HG03095 (cell line): ENCODE data around the gene MTHFSD.

Experiments
- ATAC-seq: cut with Tn5 transposase; IDR thresholded peaks from one replicate; pipeline ENCODE4 v1.9.1; 2021; ENCODE audit warnings: moderate library complexity; ENCODE audit not compliant: unreplicated experiment

Gene MTHFSD

DNA sequence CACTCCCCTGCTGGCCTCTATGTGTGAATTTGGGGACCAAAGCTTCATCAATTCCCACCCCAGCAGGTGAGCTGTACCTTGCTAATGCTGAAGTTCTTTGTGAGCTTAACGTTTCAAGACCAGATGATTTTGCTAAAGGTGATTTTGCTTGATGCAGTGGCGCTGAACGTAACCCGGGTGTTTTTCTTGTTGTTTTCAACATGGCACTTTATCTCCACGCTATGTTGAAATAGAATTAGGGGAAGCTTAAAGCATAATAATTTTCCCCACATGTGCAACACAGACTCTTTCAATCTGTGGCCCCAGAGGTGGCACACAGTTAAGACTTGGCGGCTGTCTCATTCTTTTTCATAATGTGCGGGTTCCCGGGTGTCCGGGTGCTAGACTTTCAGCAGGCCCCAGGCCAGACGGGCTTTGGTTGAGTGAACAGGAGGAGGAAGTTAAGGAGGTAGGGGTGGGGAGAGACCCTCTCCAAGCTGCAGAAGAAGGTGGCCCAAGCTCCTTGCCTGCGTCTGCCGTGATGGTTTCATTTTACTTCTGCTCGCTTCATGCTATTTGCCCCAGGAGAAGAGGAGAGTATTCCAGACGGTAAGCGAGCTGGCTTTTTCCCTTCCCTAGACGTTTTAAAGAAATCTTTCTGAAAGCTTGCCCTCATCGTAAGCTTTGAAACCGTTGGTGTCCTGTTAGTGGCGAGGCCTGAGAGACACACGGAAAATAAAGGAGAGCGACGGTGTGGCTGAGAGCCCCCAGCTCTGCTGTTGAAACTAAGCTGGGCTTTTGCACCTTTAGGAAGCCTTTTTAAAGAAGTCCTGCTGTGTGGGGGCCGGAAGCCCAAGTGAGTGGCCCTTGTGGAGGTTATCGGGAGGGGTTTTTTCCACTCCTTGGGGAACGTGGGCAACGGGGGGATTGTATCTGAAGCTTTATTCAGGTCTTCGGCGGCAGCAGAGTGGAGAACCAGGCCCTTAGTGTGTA lies 15.8 kb upstream of the MTHFSD start:
- ATAC-seq: no peak

DNA sequence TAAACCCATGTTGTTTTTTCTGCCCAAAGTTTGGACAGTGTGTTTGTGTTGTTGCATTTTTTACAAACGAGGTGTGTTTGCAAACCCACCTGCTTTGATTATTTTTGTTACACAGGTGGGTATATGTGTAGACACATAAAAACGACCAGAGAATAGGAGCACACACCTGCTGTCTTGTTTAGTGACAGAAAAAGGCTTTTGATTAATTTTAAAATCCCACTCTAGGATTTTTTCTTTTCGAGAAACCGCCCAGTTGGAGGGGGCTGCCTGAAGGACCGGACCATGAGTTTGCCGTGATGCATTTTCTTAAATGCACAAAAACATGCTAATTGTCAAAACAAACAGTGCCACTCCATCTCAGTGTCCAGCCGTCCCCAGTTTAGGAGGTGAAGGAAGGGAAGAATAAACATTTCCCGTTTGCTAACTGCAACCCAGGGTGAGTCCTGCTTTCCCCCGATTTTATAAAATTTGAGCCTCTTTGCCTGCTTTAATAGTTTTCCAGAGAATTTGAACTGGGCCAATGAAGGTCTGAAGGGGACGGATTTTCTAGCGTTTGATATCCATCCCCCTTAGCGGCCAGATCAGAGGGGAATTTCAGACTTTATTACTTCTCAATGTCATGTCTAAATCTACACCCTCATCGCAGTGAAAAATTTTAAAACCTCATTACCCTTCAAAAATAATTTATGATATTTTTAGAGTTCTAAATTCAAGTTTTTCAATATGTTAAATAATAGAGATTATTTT lies 14.8 kb upstream of the MTHFSD start:
- no peak for ATAC-seq

DNA sequence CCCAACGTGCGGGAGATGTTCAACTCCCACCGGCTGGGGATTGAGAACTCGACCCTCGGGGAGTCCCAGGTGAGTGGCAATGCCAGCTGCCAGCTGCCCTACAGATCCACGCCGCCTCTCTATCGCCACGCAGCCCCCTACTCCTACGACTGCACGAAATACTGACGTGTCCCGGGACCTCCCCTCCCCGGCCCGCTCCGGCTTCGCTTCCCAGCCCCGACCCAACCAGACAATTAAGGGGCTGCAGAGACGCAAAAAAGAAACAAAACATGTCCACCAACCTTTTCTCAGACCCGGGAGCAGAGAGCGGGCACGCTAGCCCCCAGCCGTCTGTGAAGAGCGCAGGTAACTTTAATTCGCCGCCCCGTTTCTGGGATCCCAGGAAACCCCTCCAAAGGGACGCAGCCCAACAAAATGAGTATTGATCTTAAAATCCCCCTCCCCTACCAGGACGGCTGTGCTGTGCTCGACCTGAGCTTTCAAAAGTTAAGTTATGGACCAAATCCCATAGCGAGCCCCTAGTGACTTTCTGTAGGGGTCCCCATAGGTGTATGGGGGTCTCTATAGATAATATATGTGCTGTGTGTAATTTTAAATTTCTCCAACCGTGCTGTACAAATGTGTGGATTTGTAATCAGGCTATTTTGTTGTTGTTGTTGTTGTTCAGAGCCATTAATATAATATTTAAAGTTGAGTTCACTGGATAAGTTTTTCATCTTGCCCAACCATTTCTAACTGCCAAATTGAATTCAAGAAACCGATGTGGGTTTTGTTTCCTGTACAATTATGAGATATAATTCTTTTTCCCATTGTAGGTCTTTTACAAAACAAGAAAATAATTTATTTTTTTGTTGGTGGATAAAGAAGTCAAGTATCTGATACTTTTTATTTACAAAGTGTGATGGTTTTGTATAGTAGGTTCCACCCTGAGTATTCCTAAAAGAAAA lies 13.9 kb upstream of the MTHFSD start:
- no peak for ATAC-seq

DNA sequence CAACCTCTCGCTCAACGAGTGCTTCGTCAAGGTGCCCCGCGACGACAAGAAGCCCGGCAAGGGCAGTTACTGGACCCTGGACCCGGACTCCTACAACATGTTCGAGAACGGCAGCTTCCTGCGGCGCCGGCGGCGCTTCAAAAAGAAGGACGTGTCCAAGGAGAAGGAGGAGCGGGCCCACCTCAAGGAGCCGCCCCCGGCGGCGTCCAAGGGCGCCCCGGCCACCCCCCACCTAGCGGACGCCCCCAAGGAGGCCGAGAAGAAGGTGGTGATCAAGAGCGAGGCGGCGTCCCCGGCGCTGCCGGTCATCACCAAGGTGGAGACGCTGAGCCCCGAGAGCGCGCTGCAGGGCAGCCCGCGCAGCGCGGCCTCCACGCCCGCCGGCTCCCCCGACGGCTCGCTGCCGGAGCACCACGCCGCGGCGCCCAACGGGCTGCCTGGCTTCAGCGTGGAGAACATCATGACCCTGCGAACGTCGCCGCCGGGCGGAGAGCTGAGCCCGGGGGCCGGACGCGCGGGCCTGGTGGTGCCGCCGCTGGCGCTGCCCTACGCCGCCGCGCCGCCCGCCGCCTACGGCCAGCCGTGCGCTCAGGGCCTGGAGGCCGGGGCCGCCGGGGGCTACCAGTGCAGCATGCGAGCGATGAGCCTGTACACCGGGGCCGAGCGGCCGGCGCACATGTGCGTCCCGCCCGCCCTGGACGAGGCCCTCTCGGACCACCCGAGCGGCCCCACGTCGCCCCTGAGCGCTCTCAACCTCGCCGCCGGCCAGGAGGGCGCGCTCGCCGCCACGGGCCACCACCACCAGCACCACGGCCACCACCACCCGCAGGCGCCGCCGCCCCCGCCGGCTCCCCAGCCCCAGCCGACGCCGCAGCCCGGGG lies 12.9 kb upstream of the MTHFSD start:
- no peak for ATAC-seq

DNA sequence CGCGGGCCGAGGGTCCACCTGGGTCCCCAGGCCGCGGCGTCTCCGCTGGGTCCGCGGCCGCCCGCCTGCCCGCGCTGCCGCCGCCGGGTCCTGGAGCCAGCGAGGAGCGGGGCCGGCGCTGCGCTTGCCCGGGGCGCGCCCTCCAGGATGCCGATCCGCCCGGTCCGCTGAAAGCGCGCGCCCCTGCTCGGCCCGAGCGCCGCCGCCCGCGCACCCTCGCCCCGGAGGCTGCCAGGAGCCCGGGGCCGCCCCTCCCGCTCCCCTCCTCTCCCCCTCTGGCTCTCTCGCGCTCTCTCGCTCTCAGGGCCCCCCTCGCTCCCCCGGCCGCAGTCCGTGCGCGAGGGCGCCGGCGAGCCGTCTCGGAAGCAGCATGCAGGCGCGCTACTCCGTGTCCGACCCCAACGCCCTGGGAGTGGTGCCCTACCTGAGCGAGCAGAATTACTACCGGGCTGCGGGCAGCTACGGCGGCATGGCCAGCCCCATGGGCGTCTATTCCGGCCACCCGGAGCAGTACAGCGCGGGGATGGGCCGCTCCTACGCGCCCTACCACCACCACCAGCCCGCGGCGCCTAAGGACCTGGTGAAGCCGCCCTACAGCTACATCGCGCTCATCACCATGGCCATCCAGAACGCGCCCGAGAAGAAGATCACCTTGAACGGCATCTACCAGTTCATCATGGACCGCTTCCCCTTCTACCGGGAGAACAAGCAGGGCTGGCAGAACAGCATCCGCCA lies 12.1 kb upstream of the MTHFSD start:
- ATAC-seq: no peak

DNA sequence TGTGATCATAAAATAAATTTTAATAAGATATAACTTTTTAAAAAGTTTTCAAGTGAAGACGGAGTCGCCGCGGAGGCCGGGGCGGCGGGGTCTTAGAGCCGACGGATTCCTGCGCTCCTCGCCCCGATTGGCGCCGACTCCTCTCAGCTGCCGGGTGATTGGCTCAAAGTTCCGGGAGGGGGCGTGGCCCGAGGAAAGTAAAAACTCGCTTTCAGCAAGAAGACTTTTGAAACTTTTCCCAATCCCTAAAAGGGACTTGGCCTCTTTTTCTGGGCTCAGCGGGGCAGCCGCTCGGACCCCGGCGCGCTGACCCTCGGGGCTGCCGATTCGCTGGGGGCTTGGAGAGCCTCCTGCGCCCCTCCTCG lies 11.5 kb upstream of the MTHFSD start, which contains the start of gene FOXC2:
Gene FOXC2, plus strand, starts transcription at position 229 of the 365 bp plus-strand sequence. CDS start 507 bp downstream, outside the sequence.
- no peak for ATAC-seq

DNA sequence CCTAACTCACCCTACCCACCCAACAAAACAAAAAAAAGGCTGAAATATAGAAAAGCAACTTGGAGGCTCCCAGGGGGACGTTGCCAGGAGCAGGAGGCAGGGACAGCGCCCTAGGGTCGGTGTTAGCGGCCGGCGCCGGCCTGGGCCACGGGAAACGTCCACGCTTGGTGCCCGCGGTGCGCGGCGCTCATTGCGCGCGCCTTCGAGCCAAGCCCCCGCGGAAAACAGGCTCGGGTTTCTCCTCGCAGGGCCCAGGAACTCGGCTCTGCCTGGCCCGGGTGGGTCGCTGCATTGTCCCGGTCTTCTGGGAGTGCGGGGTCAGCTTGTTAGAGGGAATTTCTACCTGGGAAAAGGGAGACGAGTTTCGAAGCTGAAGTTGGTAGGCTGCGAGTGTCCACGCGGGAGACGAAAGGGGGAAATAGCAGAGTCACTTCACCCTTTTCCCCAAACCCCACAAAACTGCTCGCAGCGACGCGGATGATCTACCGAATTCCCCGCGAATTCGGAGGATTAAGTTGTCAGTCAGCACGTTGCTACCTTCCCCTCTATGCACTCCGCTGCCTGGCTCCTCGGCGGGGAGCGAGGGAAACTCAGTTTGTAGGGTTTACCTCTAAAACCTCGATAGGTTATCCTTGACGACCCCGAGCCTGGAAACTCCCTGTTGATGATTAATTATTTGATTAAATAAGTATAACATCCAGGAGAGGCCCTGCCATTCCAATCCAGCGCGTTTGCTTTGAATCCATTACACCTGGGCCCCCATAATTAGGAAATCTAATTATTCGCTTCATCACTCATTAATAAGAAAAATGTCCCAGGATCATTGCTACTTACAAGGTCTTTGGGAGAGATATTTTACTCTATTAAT lies 10.8 kb upstream of the MTHFSD start:
- no peak for ATAC-seq

DNA sequence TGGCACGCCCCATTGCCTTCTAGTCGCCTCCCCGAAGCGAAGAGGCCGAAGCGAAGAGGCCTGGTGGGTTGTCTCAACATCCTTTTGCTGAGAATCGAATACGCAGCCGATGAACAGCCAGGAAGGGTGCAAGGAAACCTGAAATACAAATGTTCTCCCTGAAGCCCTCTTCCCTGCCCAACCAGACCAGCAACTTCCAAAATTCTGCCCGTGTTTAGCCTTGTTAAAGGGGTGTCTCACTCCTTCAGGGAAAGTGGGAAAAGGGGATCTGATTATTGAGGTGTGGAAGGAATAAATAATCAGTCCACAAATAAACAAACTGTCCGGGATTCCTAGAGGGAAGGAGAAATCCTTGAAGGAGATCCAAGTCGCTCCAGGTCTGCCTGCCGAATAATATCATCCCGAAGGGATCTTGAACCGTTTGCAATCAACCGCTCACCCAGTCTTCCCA lies 10.2 kb upstream of the MTHFSD start:
- no peak for ATAC-seq

DNA sequence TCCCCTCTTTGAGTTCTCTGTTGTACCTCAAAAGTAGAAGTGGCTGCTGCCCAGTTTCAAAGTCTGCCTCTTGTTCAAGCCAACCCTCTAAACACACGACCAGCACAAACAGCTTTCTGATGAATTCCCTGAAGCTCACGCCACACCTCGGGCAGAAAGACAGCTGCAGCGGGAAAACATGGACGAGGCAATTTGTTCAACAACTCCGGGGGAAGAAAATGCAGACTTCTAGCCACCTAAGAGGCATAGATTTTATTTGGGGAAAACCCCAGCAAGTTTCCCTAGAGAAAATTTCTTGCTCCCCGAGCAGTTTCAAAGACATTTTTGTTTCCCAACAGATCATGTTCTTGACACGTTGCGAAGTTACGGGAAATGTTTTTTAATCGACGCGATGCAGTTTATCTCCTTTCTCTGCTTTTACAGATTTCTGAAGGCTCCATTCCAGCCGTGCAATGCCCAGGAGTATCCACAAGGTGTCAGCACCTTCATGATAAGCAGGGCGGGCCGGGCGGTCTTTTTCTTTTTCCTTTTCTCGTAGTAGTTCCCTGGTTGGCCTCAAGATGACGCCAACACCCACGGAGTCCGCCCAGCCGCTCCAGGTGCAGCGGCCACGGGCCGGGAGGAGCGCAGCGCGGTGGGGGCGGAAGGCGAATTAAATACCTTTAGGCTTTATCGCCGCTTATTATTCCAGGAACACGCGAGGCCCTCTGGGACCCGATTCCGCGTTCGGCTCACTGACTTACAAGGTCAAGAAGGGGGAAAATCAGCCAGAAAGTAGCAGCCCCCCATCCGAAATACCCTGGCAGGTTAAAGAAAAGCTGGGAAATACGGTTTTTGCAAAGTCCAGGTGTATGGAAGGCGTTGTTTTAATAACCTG lies 8.7 kb upstream of the MTHFSD start:
- peak; percentile 70 for ATAC-seq

DNA sequence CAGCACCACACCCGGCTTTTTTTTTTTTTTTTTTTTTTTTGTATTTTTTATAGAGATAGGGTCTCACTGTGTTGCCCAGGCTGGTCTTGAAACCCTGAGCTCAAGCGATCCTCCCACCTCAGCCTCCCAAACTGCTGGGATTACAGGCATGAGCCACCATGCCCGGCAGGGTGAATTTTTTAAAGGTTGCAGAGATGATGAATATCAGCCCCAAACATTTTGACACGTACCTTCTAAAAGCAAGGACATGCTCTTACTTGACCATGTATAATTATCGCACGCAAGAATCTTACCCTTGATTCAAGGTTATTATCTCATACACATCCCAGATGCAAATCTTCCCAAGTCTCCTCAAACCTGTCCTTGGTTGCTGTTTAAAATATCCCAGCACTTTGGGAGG lies 7.3 kb upstream of the MTHFSD start:
- ATAC-seq: no peak

DNA sequence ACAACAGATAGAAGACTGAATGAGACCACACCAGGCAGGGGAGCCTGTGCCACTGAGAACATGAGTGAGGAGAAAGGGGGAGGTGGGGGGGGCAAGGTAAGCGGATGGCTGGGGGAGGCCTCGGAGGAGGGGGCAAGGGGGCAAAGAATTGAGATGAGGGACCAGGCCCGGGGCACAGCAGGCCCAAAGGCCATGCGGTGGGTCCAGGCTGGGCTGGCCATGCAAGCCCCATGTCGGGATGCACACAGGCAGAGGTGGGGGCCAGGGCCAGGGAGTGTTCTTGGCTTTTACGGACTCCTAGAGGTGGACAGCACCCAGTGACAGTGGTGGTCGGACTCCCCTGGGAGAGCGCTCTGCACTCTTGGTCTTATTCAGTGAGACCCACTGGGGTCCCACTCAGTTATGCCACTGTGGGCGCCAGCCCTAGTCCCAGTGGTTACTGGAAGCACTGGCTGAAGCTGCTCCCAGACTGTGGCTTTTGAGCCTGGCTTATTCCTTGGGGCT lies 4.8 kb upstream of the MTHFSD start:
- ATAC-seq: no peak

DNA sequence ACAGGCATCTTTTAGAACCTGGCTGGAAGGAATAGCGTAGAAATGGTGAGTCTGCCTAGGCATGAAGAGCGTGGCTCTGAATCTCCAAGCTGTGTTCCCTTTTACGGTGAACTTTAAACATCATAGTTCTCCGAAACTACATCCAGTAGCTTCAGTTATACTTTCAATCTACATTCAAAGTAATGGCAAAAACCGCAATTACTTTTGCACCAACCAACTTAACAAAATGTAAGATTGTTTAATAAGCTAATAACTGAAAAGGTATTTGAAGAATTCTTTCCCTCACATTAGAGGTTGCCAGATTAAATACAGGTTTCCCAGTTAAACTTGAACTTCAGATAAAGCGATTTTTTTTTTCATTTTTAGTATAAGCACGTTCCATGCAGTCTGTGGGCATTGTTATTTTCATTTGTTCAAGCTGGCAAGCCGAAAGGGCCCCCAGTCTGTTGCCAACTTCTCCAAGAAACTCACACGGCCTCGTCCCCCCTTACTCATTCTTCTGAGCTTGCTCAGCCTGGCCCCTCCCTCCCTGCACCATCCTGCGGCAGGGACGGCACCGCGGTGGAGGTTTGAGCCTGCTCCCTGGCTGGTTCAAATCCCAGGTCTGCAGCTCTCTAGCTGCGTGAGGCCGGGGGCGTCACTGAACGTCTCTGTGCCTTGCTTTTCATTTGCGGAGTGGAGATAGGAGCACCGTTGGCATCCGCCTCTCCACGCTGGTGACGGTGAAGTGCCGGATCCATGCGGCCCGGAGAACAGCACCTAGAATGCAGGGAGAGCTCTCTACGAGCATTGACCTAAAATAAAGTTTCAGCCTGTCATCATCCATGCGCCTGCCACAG lies 3.5 kb upstream of the MTHFSD start:
- no peak for ATAC-seq

DNA sequence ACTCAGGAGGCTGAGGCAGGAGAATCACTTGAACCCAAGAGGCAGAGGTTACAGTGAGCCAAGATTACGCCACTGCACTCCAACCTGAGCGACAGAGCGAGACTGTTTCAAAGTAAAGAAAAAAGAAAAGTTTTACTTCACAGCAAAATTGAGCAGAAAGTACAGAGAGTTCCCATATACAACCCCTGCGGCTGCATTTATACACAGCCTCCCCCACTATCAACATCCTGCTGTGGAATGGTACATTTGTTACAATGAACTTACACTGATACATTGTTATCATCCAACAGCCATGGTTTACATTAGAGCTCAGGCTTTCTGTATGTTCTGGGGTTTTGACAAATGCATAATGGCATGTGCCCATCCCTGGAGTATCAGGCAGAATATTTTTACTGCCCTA lies 2.6 kb upstream of the MTHFSD start:
- ATAC-seq: no peak

DNA sequence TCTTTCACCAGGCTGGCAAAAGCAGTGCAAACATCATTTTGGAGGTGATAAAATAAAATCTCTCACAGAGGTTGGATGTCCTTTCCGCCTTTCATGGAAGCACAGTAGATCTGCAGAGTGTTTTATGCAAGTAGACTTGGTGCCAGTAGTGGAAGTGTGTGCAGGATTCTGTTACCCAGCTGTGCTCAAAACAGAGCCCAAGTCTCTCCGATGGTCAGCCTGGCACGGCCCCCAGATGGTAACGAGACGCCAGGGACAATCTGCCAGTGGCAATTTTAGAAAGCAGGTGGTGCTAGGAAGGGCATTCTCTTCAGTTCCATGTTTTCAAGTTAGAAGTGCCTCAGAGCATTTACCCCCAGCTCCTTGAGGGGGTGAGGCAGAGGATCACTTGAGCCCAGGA lies 1.5 kb upstream of the MTHFSD start:
- ATAC-seq: no peak

DNA sequence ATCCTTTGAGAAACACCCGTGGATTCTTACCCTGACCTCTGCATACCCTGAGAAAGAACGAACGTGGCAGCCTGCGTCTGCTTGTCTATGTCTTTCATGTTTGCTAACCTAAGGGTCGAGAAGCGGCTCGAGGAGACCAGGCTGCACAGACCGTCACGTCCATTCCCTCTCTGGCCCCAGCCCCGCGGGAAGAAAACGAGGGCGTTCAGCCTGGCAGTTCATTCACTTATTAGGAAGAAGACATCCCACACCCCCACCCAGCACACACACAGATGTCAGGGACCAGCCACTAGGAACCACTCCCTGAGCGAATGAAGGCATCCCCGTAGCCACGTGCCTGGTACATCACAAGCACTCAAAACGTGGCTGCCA lies 655 bp upstream of the MTHFSD start:
- no peak for ATAC-seq

DNA sequence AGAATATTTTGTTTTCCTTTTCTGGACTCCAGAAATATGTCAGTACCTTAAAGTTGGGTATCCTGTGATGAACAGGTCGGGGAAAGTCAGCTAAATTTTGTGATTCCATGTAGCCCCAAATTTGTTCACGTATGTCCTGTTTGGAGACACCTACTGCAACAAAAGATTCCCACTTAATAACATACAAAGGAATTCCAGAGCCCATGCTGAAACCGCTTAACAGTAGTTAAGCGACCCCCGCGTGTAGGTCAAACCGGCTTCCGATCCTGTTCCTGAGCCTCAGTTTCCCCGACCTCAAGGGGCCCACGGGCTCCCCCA lies 477 bp downstream of the MTHFSD start:
- no peak for ATAC-seq
